ENCODE results near the gene CHRDL1.

Gene CHRDL1

DNA sequence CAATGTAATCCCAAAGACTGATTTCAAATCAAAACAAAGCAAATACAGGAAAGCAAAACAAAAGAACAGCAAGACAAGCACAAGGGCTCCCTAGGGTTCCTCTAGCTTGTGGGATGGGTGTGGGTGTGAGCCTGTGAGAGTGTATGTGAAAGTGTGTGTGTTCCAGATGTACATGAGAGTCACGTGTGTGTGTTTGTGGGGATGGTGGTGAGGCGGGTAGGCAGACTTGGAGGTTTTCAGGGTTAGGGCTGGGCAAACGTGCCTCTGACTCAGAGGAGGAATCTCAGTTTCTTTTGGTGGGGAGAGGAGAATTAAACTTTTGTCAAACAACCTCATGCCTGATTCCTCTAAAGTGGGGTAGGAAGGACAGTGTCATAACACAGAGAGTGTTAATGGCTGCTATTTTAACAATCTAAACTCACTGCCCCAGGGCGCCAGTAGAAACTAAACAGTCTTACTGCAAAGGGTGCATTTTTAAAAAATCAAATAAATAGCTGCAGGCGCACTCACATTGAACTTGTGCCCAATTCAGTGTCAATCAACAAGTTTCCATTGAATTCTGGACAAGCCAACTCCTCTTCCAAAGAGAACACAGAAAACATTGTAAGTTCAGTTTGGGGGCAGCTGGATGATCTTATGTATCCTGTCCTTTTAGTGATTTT is 51.8 kb downstream of the CHRDL1 start:
- DNase-seq, result peak; percentile 29

DNA sequence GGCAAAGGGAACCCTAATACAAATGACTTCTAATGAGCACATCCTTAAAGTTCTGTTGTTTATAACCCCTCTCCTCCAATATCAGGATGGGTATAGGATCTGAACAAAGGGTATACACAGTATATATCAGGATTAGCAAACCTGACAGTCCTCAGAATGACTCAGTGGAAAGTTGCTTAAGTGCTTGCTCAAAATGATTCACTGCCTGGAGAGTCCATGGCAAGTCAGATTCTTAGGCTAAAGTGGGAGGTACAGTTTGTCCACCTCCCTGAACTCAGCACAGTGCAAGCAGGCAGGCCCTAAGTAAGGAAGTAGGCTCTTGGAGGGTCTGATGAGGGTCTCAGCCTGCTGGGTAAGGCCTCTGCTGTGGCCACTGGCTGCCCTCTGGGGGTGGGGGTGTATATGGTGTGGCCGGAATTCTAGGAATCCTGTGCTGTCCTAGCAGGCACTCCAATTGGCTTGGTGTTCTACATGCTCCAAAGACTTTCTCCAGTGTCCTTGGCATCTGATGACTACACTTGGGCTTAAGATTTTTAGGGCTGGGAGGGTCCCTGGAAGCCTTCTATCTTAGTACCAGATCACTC is 54.3 kb downstream of the CHRDL1 start:
- DNase-seq, result no peak

DNA sequence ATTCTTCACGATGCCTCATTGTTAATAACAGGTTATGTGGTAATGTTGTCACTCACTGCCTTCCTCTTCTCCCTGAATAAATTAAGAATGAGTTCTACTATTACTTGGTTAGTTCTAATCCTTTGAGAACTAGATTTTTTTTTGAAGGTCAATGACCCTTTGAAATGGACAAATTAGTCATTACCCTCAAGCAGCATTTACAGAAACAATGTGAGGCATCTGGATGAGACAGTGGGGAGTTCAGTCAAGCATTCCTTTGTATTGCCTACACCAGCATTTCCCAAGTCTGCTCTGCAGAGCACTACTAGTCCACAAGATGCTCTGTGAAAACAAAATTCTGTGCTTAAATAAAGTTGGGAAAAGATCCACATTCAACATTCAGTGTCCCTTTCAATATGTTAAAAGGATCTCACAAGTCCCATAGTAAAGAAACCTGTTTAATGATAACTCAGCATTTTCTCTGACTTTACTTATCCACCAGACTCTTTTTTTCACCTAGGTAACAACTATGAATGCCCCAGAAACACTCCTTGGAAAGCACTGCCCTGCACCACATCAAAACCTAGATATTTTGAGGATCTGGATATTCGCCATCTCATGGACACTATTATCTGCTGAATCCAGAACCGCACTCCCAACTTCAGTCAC is 60.6 kb downstream of the CHRDL1 start:
- DNase-seq, result peak; percentile 34

DNA sequence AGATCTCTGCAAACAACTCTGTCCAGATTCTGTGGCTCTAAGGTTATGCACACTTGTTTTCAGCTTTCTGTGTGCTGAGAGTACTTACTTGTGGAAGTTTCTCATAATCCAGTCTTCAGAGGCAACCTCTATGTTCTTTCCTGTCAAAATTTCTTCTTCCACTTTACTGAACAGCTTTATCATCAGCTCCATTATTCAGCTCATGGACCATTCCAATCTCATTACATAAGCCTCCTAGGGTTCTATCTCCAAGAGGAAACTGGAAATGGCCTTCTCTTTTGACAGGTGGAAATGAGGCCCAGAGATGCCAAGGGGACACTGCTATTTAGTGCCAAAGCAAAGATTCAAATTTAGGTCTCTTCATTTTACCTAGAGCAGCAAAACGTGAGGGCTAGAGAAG is 61.3 kb downstream of the CHRDL1 start:
- DNase-seq, result no peak

DNA sequence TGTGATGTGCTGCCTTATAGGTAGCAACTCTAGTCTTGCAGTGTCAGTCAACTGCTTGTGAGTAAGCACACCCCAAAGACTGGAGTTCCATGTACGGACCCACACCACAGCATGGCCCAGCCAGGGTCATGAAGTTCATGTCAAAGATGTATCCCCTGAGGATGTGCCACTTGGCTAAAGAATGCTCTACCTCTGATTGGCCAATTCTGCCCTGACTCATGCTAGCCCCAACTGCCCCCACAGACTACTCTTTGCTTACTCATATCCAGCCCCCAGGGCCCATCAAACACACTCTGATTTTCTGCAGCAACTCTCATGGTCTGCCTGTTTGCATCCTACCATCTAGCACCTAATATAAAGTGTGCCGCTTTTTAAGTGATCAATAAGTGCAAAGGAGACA is 62.5 kb downstream of the CHRDL1 start:
- no peak for DNase-seq

DNA sequence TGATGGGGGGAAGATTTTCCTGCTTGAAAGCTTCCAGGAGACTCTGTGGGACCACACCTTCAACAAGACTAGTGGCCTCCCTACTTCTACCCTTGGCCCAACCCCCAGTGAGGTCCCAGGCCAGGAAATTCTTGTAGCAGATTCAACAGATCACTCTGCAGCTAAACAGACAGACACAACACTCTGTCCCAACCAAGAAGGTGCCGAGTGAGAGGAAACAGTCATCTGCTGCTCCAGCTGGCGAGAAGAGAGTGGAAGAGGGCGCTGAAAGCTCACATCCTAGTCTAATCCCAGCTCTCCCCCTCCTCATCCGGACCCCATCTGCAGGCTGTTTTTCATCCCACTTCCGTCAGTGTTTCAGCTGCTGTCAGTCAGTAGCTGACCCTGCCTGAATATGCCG is 63.4 kb downstream of the CHRDL1 start:
- no peak for DNase-seq

DNA sequence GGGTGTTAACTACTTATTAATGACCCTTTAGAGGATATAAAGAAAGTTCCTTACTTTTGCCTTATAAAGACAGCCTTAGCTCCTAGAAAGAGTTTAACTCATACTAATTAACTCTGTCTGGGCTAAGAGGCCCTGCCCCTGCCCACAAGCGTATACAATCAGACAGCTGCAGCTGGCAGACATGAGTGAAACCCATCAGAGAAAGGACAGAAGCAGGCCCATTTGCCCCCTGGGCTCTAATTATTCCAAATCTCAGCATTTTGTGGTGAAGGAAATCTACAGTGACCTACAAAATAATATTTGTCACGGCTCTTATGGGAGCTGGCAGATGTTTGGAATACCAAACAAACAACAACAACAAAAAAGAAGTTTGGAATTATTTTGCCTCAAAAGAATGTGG is 71.8 kb downstream of the CHRDL1 start:
- DNase-seq, result peak; percentile 39

DNA sequence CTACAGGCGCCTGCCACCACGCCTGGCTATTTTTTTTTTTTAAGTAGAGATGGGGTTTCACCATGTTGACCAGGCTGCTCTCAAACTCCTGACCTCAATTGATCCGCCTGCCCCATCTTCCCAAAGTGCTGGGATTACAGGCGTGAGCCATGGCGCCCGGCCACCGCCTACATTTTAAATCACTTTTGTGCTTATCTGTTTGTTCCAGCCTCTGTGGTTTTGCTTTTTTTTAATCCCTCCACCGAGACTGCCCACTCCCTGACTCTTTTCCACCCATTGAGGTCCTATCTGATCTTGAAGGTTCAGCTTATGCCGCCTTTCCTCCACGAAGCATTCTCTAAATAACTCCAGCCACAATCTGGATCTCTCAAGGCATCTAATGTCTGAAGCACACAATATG is 73.5 kb downstream of the CHRDL1 start:
- DNase-seq, result no peak

DNA sequence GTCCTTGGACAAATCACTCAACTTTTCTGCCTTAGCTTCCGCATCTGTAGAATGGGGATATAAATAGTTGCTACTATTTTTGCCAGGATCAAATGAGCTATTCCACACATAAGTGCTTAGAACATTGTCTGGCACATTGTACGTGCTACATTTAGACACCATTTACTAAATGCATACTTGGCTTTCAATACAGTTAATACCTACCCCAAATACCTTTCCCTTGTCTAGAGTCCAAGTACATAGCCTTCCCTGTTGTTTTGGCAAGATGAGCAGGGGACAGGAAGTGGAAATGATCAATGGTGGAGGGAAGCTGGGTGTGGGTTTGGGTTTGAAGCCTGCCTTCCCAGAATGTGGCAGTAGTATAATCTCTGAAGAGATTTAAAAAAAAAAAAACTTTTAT is 82.0 kb downstream of the CHRDL1 start:
- no peak for DNase-seq

DNA sequence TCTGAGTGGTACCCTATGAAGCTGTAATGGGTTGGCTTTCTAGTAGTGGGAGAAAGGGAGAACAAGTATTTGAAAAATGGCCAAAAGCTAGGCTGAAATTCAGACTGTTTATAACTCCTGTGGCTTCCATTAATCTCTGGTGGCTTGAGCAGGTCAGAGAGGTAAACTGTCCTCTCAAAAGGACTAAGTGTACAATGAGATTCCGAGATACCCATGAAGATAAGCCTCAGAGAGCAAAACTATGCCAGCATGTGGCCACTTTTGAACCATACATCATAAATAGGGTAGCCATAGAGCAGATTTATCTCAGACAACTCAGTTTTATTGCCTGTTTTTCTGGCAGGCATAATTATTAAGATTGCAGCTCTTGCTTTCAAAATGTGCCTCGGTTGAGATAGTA is 89.2 kb downstream of the CHRDL1 start:
- DNase-seq, result no peak

DNA sequence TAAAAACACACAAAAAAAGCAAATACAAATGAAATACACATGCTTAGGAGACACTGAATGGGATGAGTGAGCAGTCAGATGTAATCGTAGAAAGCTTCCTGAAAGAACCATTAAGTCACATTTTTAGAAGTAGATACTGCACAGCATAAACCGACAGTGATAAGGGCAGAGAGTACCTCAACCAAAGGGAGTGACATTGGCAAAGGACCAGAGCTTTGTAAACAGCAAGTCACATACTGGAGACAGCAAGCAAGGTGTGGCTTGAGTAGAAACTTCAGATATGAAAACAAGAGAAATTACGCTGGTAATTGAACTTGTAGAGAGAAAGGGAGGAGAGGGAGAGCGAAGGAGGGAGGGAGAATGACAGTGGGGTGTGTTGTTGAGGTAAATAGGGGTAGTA is 92.0 kb downstream of the CHRDL1 start:
- DNase-seq, result peak; percentile 40

DNA sequence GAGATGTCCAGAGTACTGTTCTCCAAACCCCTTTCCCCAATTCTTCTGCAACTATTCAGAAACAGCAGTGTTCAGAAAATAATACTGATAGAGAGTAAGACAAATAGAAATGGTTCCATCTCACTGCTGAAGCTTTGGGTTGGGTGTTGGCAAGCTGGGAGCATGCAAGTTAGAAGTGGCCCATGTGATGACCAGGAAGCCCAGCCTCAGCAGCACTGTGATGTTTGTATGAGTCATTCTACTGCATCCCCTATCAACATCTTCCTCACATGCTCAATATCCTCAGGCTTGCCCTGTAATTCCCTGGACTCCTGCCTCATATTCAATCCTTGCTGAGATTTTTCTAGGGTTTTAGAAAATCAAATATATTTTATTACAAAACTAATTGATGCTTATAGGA is 96.5 kb downstream of the CHRDL1 start:
- DNase-seq, result no peak

DNA sequence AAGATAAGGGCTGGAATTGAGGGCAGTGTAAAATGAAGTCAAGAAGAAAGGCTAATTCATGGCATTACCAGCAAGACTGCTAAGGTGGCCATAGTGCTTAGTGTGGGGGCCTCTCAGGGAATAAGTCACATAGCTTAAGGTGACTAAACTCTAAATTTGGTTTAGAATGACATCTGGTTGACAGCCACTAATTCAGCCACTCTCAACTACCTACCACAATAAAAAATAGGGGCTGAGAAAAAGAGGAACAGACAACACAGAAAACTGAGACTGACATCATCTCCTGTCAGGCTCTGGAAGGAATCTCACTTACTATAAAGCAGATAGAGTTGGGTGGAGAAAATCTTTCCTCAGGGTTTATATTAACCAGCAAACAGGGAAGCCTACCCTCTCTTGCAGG is 96.9 kb downstream of the CHRDL1 start:
- DNase-seq, result no peak

DNA sequence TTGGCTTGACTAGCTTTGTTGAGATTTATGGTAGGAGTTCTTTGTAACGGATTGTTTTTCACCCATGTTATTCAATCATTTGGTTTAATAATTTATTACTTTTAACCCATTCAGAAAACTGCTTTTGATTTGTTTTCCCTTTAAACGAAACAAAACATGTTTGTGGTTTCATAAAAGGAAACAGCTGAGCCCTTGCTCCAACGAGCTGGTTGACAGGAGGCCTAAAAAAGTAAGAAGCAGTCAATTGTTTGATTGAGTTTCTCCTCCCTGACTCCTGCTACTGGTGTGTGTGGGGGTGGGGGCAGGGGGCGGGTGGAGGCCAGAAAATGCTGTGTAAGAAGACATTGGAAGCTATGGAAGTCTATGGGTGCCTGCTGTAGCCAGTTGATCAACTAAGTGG is 102.8 kb downstream of the CHRDL1 start:
- DNase-seq, result no peak

DNA sequence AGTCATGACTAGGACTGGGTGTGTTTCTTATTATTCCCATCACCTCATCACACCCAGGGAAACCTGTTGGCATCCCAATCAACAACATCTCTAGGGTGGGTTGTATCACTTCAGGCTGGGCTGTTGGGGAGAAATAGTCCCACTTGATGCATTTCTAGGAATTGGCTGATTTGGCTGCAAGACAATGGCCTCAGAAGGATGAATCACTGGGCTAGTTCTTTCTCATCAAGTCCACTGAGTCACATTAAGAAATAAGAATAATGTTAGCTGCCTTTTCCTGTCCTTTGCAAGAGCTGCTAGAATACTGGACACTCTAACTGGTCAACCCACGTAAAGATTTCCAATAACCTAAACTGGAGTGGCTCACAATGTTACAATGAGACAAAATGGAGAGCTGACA is 104.2 kb downstream of the CHRDL1 start:
- DNase-seq, result no peak

DNA sequence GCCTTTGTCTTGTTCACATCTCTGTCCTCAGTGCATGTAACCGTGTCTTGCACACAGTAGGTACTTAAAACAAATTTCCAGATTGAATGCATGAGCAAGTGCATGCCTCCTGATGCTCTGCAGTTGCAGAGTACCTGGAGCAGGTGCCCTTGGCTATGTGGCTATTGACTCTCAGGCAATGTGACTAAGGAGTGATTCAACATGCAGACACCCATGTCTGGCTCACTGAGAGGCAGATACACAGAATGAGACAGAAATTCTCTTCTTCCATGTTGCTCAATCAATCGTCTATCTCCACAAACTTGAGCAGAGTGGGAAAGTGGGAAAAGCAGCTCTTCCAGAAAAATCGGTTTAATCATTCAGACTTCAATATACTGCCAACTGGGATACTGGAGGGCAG is 111.0 kb downstream of the CHRDL1 start:
- no peak for DNase-seq

DNA sequence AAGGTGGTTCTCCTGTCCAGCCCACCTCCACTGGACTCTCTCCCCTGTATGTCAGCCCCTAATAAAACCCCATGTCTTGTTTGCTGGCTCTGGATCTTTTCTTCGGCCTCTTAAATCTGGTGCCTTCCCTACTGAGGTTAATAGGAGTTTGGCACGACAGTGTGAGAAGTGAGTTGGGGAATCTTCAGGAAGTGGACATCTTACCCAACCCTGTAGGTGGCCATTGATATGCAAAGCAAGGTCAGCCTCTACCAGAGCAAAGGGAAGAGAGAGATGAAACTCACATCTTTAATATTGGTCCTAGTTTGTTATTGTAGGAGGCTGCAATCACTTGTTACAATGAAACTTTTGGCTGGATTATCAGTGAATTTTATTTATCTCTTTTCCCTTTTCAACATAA is 111.7 kb downstream of the CHRDL1 start:
- DNase-seq, result no peak

DNA sequence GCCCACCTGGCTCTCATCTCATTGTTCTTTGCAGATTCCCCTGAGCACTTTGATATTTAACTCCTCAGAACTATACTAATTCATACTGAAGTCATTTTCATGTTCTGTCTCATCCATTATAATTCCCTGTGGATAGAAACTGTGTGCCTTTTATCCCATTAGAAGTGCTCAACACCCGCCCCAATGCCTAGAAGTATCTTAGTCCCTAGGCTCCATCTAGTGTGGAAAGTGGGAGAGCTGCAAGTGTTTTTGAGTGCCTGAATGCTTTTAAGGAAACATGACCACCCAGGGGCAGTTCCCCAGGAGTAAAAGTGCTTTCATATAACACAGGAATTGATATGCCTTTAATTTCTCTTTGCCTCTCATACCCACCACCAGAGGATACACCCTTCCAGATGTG is 117.0 kb downstream of the CHRDL1 start:
- DNase-seq, result peak; percentile 17

DNA sequence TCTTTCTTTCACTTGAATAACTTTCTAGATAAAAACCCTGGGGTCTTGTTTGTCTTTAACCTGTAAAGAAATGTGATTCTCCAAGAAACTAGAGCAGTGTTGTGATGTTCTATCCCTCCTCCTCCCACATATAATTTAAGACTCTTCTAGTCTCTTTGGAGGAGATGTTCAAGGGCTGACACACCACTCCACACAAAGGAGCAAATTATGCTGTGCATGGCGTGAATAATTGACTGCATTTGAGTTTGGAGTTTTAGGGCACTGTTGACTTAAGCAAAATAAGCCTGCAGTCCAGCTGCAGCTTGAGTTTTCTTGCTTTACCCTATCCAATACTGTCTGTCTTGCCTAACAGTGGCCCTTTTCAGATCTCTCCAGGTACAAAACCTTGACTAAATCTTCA is 119.7 kb downstream of the CHRDL1 start:
- peak; percentile 83 for DNase-seq

DNA sequence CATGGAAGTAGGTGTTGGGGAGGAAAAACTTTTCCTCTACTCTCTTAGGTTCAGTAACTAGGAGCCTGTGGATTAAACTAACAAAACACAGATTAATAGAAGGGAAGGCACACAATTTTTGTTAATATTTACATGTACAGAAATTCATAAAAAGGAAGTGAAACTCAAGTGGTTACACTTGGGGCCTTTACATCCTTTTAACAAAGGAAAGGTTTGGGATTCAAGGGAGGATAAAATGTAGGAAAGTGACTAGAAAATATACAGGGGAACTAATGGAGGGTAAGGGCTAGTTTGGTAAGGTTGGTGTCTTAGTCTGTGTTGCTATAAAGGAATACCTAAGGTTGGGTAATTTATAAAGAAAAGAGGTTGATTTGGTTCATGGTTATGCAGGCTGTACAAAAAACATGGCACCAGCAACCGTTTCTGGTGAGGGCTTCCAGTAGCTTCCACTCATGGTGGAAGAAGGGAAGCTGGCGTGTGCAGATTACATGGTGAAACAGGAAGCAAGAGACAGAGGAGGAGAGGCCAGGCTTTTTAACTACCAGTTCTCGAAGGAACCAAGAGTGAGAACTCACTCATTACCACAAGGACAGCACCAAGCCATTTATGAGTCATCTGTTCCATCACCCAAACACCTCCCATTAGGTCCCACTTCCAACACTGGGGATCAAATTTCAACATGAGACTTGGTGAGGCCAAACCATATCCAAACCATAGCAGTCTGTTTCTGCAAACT is 124.4 kb downstream of the CHRDL1 start:
- peak; percentile 11 for DNase-seq

DNA sequence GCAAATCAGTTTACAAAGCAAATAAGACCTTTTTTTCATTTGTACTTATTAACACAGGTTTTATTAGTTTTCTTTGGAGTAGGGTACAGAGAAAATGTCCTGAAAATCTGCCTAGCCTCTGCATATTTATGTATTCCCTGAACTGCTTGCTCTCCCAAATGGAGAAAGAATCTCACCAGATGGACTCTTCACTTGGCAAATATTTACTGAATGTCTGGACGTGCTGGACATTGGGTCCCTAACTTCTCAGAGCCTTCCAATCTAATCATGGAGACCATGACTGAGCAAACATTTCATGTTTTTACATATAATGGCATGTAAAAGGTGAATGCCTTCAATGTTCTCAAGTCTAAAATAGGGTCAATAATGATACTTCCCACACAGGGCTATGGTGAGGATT is 126.0 kb downstream of the CHRDL1 start:
- peak; percentile 36 for DNase-seq

DNA sequence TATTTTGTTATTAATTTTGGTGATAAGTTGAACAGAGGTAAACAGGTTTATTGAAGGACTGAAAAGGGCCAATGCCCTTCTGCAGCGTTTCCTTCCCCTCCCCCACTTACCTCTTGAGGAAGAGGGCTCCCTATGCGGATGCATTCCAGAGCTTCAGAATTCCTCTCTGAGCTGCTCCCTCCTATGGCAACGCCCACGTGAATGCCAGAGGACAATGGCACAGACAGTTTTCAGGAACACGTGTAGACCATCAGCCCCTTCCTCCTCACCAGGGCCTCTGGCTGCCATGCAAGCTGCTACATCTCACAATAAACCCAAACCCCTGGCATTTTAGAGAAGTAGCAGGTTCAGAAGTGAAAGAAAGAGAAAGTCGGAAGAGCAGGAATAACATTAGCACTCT is 127.9 kb downstream of the CHRDL1 start:
- DNase-seq, result no peak

DNA sequence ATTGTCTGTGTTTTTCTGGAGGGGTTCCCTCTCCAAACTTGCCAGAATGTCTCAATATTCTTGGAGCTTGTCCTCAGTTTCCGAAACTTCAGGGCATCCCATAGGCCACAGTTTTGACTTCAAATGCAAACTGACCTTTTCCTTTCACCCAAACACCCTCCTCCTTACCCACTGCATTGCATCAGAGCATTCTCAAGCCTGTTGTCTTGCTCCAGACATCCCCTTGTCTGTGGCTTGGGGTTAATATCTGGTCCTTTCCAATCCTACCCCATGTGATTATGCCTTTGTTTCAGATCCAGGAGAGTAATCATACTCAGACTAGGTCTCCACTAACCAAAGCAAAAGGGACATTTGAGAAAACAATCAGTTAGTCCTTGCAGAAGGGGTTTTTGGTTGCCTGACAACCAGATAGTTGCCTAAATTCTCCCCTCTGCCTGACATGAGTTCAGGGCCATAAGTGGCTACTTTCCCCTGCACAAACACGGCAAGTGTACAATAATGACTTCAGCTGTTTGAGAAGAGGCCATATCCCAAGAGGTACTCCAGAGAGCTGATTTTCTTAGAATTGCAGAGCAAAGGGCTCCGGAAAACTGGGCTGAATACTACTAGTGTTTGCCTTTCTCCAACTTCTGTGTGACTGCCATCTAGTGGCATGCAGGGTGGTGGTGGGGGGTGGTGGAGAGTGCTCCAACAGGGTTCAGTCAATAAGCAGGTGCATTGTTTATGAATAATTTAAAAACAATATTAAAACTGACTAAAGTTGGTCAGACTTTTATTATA is 130.2 kb downstream of the CHRDL1 start:
- peak; percentile 52 for DNase-seq
